ENCODE results near the gene PCDH18.

- peak in 3 of 4 donors; percentile 28 to 45 (median 38) for TF ChIP-seq POLR2AphosphoS5 (IDR thresholded peaks at IDR 0.05)
- TF ChIP-seq EP300 (IDR thresholded peaks at IDR 0.05) = no peak
- TF ChIP-seq, protein P1, sequence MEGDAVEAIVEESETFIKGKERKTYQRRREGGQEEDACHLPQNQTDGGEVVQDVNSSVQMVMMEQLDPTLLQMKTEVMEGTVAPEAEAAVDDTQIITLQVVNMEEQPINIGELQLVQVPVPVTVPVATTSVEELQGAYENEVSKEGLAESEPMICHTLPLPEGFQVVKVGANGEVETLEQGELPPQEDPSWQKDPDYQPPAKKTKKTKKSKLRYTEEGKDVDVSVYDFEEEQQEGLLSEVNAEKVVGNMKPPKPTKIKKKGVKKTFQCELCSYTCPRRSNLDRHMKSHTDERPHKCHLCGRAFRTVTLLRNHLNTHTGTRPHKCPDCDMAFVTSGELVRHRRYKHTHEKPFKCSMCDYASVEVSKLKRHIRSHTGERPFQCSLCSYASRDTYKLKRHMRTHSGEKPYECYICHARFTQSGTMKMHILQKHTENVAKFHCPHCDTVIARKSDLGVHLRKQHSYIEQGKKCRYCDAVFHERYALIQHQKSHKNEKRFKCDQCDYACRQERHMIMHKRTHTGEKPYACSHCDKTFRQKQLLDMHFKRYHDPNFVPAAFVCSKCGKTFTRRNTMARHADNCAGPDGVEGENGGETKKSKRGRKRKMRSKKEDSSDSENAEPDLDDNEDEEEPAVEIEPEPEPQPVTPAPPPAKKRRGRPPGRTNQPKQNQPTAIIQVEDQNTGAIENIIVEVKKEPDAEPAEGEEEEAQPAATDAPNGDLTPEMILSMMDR (IDR thresholded peaks at IDR 0.05) = no peak
These were observed 21.6 kb downstream of the PCDH18 start for GRCh38 chr4:137510557-137511265.

Measured in sigmoid colon (tissue), 4 donors.